HG02885 (cell line): ENCODE results near the gene SLC34A2.
"Not testable (repeated sequence)": the region's sequence is repeated elsewhere in the genome, so short reads cannot be mapped to it uniquely, and the experiment has no call there.

ENCODE experiments used
- ATAC-seq: cut with Tn5 transposase; IDR thresholded peaks from one replicate; pipeline ENCODE4 v1.9.1; 2021; ENCODE audit warnings: mild to moderate bottlenecking; ENCODE audit not compliant: unreplicated experiment, poor library complexity

Gene SLC34A2

DNA sequence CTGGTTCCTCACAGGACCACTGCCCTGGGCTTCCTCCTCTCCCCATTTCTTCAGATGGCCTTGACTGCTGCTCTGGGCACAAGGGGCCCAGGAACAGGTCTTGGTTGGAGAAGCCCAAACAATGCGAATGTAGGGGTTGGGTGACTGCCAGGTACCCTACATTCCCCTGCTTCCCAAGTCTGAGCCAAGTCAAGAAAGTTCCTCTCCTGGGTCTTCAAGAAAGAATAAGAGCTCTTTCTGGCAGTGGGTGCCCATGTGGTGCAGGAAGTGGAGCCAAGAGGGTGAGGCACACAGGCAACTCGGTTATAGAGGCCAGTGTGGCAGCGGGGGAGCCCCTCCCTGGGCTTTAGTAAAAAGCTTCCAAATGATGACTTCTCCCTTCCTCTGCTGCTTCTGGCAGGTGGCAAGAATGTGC, 2.7 kb downstream of the SLC34A2 start:
- ATAC-seq = no peak

DNA sequence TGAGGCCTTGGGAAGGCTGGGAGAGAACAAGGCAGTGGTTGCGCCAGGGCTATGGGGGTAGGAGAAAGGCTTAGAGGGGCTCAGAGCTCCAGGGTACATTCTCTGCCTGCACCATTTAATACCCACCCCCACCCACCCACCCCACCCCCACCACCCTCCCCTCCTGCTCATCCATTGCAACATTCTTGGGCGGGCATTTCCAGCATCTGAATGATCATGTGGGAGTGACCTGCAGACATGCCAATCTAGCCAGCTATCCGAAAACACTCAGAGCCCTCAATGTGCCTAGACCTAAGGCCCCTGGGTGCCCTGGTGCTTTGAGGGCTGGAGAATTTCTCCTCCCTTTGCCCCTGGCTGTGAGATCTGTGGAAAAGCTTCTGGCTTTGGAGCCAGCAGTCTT, 3.1 kb downstream of the SLC34A2 start:
- no peak for ATAC-seq

DNA sequence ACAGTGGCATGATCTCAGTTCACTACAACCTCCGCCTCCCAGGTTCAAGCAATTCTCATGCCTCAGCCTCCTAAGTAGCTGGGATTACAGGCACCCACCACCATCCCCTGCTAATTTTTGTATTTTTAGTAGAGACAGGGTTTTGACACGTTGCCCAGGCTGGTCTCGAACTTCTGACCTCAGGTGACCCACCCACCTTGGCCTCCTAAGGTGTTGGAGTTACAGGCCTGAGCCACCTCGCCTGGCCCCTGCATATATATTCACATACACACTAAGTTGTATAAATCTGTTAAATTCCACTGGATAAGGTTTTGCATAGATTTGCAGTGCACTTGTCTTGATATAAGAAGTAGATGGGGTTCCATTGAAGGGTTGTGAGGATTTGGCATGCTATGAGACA, 5.8 kb downstream of the SLC34A2 start:
- not testable (repeated sequence) for ATAC-seq

DNA sequence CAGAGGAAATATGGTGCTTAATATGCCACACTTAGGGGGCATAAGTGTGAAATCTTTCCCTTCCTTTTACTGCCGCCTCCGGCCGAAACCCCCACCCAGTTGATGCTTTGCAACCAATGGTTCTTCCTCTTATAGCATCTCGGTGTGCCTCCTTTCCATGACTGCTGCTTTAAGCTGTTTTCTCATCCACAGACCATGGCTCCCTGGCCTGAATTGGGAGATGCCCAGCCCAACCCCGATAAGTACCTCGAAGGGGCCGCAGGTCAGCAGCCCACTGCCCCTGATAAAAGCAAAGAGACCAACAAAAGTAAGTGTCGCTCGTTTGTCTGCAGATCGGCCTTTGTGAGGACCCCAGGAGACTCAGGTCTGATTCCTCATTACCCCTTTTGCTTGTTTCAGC, 6.7 kb downstream of the SLC34A2 start:
- ATAC-seq = no peak

DNA sequence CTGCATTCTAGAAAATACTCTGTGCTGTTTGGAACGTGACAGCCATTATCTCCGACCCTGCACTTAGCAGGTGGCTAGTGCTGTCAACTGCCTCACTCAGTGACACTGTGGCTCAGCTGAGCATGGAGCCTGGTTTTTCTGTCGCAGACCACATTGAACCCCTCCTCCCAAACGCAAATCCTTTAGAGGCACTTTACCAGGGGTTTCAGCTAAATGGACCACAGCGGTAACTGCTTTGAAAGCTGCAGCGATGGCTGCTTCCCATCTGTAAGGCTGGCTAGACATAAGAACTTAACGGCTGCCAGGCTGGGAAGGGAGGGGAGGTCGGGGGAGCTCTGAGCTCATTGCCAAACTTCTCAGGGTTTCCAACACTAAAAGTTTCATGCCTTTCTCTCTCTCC, 8.1 kb downstream of the SLC34A2 start:
- no peak for ATAC-seq

DNA sequence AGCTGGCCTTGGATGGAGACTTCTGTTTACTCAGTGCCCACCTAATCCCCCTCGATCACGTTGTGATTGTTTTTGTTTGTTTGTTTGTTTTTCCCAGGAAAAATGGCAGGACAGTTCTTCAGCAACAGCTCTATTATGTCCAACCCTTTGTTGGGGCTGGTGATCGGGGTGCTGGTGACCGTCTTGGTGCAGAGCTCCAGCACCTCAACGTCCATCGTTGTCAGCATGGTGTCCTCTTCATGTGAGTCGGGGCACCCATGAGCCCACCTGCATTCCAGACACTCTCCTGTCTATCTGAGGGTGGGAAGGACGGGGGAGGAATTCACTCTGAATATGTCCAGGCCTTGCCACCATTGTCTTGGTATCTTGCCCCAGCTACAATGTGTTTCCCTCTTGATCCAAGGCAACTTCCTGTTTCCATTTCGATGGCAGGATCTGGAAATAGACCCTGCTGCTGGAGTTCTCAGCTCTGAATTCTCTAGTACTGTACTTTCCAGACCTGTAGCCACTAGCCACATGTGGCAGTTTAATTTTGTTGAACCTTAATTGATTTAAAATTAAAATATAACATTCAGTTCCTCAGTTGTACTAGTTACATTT, 10.5 kb downstream of the SLC34A2 start:
- ATAC-seq = no peak

DNA sequence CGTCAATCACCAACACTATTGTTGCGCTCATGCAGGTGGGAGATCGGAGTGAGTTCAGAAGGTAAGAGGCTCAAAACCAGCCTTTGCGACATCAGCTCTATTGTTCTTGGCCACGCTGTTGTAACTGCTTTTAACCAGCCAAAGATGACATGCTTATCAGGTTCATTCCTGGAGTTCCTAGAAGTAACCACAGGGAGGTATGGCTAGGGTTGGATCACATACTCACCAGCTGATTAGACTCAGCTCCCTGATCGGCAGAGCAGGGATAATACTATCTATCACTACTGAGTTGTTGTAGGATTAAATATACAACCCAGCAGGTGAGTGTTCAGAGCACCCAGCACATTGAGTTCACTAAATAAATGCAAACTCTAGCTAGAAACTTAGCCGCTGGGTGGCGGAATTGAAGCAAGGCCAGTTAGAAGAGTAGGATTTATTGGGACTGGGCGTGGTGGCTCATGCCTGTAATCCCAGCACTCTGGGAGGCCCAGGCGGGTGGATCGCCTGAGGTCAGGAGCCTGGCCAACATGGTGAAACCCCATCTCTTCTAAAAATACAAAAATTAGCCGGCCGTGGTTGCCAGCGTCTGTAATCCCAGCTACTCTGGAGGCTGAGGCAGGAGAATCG, 12.4 kb downstream of the SLC34A2 start:
- ATAC-seq = no peak

DNA sequence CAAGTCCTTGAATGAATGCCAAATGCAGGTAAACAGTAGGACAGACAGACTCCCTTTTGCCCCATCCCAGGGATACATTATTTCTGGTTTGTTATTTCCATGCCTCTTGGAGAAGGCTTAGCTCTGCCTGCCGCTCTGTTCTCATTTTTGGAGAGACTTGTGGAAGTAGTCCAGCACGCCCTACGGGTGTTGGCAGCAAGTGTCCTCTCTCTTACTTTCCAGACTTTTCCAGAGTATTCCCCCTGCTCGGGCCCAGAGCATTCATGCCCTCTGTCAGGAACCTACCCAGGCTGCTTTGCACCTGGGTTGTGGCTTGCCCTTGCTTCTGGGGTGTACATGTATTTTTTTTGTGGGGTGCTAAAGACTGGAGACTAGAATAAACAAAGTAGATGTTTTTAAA, 15.3 kb downstream of the SLC34A2 start:
- no peak for ATAC-seq

DNA sequence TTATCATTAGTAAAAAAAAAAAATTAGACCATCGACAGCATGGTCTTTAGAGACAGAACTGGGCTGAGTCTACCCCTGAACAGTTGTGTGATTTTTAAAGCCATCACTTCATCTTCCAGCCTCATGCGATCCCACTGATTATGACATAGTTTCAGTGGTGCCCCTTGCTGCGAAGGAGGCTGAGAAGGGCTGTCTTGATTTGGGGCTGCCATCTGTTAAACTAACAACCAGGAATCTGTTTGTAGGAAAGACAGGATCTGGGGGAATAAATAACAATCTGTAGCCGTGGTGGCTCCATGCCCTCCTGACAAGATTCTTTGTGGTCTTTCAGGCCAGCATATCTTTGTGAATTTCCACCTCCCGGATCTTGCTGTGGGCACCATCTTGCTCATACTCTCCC, 17.1 kb downstream of the SLC34A2 start:
- ATAC-seq = no peak

DNA sequence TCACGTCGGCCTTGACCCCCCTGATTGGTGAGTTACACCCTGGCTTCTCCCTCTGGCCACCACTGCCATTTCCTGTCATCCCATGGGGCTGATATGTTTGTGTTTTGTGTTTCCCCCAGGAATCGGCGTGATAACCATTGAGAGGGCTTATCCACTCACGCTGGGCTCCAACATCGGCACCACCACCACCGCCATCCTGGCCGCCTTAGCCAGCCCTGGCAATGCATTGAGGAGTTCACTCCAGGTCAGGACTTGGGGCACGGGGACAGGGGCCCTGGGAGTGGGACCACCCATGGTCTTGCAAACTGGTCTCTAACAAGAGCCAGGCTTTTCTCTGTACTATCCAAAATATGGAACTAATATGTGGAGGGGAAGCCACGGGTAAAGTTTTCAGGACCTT, 18.7 kb downstream of the SLC34A2 start:
- no peak for ATAC-seq

DNA sequence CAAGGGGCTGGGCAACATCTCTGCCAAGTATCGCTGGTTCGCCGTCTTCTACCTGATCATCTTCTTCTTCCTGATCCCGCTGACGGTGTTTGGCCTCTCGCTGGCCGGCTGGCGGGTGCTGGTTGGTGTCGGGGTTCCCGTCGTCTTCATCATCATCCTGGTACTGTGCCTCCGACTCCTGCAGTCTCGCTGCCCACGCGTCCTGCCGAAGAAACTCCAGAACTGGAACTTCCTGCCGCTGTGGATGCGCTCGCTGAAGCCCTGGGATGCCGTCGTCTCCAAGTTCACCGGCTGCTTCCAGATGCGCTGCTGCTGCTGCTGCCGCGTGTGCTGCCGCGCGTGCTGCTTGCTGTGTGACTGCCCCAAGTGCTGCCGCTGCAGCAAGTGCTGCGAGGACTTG, 20.6 kb downstream of the SLC34A2 start:
- no peak for ATAC-seq

DNA sequence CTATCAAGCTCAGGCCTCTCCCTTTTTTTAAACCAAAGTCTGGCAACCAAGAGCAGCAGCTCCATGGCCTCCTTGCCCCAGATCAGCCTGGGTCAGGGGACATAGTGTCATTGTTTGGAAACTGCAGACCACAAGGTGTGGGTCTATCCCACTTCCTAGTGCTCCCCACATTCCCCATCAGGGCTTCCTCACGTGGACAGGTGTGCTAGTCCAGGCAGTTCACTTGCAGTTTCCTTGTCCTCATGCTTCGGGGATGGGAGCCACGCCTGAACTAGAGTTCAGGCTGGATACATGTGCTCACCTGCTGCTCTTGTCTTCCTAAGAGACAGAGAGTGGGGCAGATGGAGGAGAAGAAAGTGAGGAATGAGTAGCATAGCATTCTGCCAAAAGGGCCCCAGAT, 21.5 kb downstream of the SLC34A2 start:
- no peak for ATAC-seq

DNA sequence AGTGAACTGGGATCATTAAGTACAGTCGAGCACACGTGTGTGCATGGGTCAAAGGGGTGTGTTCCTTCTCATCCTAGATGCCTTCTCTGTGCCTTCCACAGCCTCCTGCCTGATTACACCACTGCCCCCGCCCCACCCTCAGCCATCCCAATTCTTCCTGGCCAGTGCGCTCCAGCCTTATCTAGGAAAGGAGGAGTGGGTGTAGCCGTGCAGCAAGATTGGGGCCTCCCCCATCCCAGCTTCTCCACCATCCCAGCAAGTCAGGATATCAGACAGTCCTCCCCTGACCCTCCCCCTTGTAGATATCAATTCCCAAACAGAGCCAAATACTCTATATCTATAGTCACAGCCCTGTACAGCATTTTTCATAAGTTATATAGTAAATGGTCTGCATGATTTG, 22.3 kb downstream of the SLC34A2 start:
- ATAC-seq = no peak

DNA sequence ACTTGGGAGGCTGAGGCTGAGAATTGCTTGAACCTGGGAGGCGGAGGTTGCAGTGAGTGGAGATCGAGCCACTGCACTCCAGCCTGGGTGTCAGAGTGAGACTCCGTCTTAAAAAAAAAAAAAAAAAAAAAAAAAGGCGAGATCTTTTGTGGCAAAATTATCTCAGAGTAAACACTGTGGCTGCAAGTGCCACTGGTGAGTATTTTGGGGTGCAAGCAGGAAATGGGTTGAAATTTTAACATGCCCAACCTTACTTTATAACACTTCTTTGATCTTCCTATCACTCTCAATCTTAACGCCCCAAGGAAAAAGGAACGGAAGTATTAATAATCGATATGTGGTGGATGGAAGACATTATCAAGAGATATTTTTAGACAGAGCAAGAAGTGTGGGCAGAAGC, 32.1 kb downstream of the SLC34A2 start:
- ATAC-seq = no peak

DNA sequence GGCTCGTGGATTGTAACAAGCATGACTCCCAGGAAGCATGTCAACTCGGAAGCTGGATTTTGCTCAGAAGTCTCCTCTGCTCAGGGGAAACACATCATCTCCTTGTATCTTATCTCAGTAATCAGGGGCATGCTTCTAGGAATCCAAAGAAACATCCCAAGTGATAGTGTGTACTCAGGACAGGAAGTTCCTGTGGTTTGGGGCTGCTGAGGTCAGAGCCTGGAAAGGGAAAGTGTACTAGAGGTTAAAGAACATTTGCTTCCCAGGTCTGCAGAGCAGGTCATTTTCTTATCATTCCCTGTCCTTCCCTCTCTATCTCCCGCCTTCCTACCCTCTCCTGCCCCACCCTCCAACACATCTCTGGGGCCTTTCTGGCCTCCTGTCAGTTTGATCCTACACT, 38.8 kb downstream of the SLC34A2 start:
- no peak for ATAC-seq

DNA sequence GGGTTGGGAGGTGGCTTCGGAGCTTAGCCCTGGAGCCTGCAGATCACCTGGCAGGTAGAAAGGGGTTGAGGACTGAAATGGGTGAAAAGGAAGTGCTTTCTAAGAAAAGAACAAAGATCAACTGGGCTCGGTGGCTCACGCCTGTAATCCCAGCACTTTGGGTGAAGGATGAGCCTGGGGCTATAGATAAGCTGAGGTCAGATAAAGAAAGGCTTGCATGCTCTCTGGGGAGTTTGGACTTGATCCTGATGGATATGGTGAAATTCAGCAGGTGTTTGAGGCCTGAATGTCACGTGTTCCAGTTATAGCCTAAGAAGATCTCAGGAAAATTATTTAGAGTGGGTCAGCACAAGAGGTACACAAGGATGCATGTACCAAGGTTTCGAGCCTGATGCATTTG, 40.8 kb downstream of the SLC34A2 start:
- ATAC-seq = no peak

DNA sequence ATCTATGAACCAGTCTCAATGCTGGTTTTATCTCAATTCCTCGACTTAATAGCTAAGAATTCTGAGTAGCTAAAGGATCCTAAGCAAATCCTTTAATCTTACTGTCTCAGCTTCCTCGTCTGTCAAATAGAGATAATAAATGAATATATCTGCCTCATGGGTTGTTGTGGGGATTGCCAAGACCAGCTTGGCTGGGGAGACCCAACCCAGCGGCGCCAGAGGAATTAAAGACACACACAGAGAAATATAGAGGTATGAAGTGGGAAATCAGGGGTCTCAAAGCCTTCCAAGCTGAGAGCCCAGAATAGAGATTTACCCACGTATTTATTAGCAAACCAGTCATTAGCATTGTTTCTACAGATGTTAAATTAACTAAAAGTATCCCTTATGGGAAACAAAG, 41.9 kb downstream of the SLC34A2 start:
- ATAC-seq = no peak

DNA sequence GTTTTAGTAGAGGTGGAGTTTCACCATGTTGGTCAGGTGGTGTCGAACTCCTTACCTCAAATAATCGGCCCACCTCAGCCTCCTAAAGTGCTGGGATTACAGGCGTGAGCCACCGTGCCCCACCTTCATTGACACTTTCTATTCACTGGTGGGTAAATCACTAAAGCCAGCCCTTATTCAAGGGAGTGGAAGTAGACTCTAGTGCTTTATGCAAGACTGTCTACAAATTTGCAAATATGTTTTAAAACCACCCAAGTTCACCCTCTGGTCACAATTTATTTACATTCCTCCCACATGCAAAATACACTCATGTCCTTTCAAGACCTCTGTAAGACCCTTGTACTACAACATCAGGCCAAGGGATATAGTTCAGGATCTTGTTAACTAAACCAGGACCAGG, 45.0 kb downstream of the SLC34A2 start:
- ATAC-seq = no peak

DNA sequence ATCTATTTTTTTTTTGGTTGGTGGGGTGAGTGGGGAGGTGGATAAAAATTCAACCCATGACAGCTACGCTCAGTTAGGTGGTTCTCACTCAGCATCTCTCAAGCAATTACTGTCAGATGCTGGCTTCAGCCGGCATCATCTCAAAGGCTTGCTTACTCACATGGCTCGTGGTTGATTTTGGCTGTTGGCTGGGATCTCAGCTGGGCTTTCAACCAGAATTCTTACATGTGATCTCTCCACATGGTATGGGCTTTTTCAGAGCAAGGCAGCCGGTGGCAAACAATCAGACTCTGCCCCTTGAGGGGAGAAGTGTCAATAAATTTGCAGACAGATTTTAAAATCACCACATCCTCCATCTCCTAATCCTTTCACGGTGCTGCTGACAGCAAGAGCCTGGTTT, 47.2 kb downstream of the SLC34A2 start:
- ATAC-seq = no peak

DNA sequence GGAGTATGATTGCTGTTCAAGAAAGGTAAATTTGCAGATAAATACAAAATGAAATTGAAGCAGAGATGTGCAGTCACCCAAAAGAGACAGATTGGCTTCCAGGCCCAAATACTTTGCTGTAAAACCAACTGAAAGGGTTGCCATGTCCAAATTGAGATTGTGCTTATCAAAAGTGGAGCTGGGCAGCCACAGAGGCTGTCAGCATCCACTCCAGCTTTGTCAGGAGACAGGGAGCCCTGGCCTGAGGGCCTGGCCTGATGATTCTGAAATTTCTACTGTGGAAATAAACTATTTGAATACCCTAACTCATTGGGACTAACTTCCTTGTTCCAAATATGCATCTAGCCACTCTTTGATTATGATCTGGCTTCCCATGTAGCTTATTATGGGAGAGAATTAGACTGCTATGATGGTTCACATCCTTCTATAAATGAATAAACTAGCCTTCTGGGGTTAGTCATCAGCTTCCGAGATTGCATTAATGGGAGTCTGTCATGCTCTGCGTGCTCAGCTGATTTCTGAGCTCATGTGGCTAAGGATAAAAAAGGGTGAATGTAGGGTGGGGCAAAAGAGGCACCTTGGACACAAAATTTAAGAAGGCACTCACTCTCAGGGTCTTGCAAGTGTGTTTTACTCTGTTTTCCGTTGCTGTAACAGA, 48.2 kb downstream of the SLC34A2 start:
- no peak for ATAC-seq

DNA sequence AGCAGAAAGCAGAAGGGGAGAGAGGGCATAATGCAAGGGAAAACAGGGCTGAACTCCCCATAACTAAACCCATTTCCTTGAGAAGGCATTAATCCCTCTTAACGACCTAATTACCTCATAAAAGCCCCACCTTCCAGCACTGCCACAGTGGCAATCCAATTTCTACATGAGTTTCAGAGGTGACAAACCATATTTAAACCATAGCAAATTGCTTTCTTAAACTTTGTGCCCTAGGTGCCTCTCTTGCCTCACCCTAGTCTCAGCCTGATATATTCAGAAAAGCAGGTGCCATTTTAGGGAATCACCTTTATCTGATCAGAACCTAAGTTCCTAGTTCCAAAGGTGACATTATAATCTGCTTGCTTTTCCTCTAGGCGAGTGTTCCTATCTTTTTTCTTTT, 48.9 kb downstream of the SLC34A2 start:
- ATAC-seq = no peak

DNA sequence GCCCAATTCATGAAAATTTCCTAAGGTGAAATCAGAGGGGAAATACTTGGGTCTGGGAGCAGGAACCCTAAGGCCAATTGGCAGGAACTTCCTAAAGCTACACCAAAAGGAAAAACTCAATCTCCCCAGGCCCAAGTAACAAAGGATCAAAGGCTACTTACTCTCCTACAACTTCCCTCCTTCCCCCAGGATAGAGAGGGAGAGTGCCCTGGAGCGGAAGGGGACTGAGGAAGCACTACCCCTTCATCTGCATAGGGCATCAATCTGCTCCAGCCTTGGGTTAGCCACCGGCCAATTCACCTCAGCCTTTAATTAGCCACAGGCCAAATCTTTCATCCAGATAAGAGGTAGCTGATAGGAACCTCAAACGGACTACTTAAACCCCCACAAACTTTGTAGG, 55.0 kb downstream of the SLC34A2 start:
- ATAC-seq = no peak
